GM10248 (cell line): Measurements from ENCODE around the gene PPFIBP1.
"Not testable (repeated sequence)": the region's sequence is repeated elsewhere in the genome, so short reads cannot be mapped to it uniquely, and the experiment has no call there.

Experiments used
- CTCF ChIA-PET: fragments of 300-600 bp; sonication (Branson Sonifier 250); formaldehyde crosslinking; extraction: SDS; loops from one replicate; lab custom pipeline; 2021; ENCODE audit warnings: antibody characterized with exemption; lab: Yijun Ruan, JAX
- POLR2A ChIA-PET: fragments of 350-650 bp; sonication (Branson Sonifier 250); formaldehyde crosslinking; extraction: SDS; loops from one replicate; lab custom pipeline; 2020; ENCODE audit warnings: antibody characterized with exemption; lab: Yijun Ruan, JAX
- DNase-seq: peaks from one replicate; pipeline ENCODE4 v3.0.0; 2012; ENCODE audit errors: extremely low spot score
- TF ChIP-seq, protein P1 (sequence below): IDR thresholded peaks from 2 replicates; pipeline ENCODE4 v1.5.1; 2012; ENCODE audit warnings: mild to moderate bottlenecking, low read depth; ENCODE audit errors: extremely low read depth, missing control alignments, control extremely low read depth

Gene PPFIBP1

GRCh38 chr12:27592548-27592947 lies 68.5 kb downstream of the PPFIBP1 start:
- CTCF ChIA-PET, result interaction anchor here (0.9 to 1.6 kb wide), 2 partner anchors 16 to 32 kb away, joined by 3 read pairs; no protein-coding TSS in a partner anchor
- TF ChIP-seq, protein P1, sequence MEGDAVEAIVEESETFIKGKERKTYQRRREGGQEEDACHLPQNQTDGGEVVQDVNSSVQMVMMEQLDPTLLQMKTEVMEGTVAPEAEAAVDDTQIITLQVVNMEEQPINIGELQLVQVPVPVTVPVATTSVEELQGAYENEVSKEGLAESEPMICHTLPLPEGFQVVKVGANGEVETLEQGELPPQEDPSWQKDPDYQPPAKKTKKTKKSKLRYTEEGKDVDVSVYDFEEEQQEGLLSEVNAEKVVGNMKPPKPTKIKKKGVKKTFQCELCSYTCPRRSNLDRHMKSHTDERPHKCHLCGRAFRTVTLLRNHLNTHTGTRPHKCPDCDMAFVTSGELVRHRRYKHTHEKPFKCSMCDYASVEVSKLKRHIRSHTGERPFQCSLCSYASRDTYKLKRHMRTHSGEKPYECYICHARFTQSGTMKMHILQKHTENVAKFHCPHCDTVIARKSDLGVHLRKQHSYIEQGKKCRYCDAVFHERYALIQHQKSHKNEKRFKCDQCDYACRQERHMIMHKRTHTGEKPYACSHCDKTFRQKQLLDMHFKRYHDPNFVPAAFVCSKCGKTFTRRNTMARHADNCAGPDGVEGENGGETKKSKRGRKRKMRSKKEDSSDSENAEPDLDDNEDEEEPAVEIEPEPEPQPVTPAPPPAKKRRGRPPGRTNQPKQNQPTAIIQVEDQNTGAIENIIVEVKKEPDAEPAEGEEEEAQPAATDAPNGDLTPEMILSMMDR, result no peak
- DNase-seq, result peak; percentile 43

GRCh38 chr12:27593266-27593665 lies 69.3 kb downstream of the PPFIBP1 start:
- CTCF ChIA-PET, result interaction anchor here (0.9 to 1.6 kb wide), 2 partner anchors 17 to 32 kb away, joined by 3 read pairs; no protein-coding TSS in a partner anchor
- TF ChIP-seq, protein P1, result no peak
- no peak for DNase-seq
- POLR2A ChIA-PET, result no interaction called here

More at GRCh38 chr12:27592548-27592947, 68.5 kb downstream of the PPFIBP1 start:
- POLR2A ChIA-PET, result no interaction called here

DNA sequence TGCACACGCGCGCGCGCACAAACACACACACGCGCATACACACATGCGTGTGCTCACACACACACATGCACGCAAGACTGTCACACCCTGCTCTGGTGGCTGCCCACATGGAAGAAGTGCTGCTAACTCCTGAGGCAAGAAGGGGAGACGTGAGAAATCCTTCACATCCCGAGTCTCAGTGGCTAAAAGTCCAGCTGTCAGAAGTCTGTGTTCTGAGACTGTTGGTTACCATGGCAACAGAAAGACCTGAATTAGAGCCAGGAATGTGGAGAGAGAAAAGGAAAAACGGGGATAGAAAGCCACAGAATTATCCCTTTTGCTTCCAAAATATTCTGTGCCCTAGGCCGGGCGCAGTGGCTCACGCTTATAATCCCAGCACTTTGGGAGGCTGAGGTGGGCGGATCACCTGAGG lies 71.2 kb downstream of the PPFIBP1 start:
- no peak for DNase-seq
- CTCF ChIA-PET, result no interaction called here
- POLR2A ChIA-PET, result no interaction called here
- TF ChIP-seq, protein P1, result no peak

GRCh38 chr12:27598866-27599265 lies 74.9 kb downstream of the PPFIBP1 start:
- CTCF ChIA-PET, result interaction anchor here (1.3 kb wide), 1 partner anchor 33 kb away, joined by 3 read pairs; no protein-coding TSS in a partner anchor
- POLR2A ChIA-PET, DNase-seq: not testable (repeated sequence)

DNA sequence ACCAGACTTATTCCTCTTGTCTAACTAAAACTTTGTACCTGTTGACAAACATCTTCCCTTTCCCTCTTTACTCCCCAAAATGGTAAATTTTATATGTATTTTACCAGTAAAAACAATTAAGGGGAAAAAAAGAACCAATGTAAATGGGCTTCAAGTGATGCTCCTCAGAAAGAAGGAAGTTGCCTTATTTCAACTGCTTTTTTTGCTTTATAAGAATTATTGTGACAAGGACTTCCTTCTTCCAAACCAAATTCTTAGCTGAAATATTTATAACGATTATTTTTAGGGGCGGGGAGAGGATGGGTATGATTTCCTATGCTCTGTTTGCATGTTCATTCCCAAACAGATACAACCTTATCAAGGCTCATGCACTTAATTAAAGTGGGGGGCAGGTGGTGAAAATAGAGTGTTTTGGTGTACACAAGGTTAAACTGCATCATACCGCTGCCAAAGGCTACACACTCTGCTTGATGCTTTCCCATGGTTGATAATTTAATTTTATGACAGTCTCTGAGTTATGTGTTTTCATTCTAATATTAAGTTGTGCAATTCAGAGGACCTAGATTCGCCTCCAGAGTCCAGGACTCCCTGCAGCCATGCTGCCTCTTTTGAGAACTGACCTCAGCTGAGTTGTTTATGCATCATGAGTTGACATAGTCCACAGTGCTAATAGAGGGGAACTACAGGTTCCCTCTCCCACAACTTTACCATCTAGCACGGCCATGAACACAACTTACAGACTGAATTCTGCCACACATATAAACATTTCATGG lies 77.2 kb downstream of the PPFIBP1 start:
- POLR2A ChIA-PET, DNase-seq, CTCF ChIA-PET: not testable (repeated sequence)

GRCh38 chr12:27602516-27602915 lies 78.5 kb downstream of the PPFIBP1 start:
- DNase-seq, result no peak
- ChIA-PET CTCF (interaction anchor here (1.1 kb wide), 1 partner anchor 10 kb away, joined by 3 read pairs; no protein-coding TSS in a partner anchor), POLR2A (no interaction called here)
- TF ChIP-seq, protein P1, result no peak

DNA sequence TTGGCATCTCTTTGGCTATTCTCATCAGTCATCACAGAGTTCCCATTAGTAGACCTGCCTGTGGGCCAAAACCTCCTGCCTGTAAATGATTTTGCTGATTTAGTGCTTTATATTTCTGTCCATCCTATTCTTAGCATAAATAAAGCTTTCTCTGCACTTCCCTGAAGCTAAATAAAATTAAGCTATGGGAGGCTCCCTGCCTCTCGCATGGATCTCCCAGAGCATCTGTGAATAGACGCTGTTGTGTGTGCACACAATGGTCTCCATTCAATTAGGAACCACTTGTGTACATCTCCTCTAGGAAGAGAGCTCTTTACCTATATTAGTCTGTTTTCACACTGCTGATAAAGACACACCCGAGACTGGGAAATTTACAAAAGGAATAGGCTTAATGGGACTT lies 80.4 kb downstream of the PPFIBP1 start:
- TF ChIP-seq, protein P1, result no peak
- no peak for DNase-seq
- CTCF ChIA-PET, result interaction anchor here (1.3 to 1.8 kb wide), 3 partner anchors 10 to 58 kb away, joined by 3 to 4 read pairs (median 3); no protein-coding TSS in a partner anchor
- POLR2A ChIA-PET, result no interaction called here
